ENCODE data around the gene STBD1.
"Not testable (repeated sequence)": the region's sequence is repeated elsewhere in the genome, so short reads cannot be mapped to it uniquely, and the experiment has no call there.

STBD1 gene

DNA sequence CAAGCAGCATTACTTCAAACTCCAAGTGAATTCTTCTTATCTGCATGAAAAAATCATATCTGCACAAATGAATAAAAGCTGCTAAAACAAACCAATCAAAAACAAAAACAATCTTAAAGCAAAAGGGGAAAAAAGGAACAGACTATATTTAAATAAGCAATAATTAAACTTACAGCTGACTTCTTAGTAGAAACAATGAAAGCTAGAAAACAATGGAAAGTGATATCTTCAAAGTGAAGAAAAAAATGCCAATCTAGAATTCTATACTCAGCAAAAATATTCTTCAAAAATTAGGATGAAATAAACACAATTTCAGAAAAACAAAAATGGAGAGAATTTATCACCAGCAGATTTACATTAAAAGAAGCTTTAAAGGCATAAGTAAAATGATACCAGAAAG lies 20.0 kb downstream of the STBD1 start:
- DNase-seq, result no peak

DNA sequence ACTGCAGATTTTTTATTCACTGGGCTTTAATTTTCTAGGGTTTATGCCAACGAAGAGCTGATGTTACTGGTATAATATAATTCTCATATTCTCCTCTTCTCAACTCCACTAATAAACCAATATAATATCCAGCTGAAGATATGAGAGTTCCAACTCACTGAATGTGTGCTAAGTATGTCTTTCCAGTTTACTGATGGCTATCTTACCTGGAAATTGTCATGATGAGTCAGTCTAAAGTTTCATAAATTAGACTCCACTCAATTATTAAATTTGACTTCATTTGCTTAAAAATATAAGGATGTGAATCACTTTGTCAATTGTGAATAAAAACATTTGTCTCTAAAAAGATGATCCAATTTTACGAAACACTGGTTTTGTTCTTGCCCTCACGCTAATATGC lies 28.4 kb downstream of the STBD1 start:
- no peak for DNase-seq

DNA sequence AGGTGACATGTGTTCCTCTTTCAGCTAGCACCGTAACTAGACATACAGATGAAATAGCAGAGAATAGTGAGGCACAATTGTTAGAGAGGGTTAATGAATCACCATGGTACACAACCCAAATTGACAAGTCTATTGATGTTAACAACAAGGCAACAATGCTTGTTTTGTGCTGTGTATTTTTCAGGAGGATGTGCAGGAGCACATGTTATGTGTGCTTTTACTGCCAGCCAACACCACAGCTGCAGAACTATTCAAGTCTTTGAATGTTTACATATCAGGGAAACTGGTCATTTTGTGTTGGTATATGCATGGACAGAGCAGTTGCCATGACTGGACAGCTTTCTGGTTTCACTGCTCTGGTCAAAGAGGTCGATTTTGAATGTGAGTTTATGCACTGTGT lies 32.8 kb downstream of the STBD1 start:
- DNase-seq, result no peak

DNA sequence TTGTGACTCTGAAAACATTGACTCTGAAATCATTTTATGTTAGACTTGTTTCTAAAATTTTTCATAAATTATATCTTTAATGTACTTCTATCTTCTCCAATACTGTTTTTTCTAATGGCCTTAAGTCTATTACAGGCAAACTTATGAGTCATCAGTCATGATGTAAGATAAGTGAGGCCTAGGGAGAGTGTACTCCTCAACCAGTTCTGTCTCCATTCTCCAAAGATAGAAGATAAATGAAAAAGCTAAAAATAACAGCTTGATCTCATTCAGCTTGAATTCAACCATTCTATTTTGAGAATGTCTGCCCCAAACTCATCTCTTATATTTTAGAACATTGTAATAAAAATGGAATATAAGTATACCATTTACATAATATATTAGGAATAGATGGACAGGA lies 34.5 kb downstream of the STBD1 start:
- DNase-seq, result no peak

DNA sequence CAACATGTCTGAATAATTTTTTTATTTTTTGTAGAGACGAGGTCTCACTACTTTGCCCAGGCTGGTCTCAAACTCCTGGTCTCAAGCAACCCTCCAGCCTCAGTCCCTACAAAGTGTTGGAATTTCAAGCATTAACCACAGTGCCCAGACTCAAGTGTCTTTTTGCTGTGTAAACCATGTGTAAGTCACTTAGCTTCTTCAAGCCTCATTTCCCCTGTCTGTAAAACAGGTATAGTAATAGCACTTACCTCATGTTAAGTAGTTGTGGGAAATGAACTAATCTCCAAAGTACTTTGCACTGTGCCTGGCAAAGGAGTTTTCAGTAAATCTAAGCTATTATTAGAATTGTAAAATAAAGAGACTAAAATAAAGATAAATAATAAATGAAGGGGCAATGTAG lies 35.7 kb downstream of the STBD1 start:
- no peak for DNase-seq

DNA sequence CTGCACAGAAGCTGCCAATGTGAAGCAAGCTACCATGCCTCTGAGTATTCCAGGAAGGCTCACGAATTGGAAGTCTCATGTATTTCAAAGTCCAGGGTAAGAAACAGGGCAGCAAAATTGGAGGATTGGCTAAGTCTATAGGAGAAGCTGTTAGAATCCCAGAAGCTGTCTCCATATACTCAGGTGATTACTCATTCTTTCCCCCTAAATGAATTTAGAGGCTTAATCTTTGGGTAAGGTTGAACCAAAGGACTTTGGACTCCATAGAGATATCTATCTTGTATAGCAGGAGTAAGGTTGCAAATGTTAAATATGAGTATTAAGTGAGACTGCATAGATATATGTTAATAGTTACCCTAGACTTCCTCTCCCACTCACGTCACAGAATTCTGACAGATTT lies 36.3 kb downstream of the STBD1 start:
- no peak for DNase-seq

DNA sequence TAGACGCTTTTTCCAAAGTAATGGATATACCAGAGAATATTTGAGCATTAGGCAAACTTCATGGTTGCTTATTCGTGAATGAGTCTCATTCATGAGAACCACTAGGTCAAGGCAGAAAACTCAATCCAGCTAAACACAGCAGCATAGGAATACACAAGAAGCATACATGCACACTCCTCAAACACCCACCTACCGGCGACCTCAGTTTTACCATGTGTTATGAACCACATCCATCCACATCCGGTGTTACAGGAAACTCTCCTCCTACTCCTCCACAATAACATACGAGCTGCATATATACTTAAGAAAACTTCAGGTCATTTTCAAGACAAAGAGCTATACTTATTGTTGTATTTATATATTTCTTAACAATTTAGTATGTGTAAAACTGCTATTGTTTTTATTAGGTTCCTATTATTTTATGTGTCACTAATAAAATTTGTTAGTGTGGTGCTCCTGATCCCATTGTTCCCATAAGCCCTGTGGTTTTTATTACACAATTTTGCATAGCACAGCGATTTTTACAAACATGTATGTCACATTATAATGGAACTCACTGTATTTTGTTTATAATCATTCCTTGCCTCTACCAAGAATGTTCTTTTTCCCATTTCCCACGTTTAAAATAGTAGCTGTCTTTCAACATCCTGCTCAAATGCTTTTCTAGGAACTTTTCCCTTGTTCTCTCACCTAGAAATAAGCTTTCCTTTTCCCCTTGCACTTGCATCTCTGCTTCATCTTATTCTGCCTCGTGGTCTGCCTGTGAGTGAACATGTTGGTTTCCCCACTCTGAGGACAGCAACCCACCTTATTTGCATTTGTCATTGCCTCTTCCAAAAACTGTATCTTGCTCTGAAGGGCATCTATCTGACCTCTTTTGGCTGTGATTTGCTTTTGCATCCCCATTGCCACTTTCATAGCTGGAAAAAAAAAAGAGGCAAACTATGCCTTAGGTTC lies 48.3 kb downstream of the STBD1 start:
- no peak for DNase-seq

DNA sequence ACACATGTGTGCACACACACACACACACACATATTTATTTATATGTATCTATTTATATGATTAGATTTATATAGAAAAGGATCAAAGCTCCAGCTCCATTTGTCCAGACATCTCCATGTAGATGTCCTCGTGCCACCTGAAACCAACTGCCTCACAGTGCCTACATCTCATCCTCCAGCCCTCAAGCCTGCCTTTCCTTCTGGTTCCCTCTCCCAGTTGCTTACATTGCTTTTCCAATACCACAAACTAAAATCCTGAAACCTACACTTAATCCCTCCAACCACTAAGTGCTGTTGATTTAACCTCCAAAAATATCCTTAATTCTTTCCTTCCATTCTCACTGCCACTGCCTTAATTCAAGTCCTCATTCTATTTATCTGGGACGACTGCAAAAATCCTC lies 51.4 kb downstream of the STBD1 start:
- no peak for DNase-seq

DNA sequence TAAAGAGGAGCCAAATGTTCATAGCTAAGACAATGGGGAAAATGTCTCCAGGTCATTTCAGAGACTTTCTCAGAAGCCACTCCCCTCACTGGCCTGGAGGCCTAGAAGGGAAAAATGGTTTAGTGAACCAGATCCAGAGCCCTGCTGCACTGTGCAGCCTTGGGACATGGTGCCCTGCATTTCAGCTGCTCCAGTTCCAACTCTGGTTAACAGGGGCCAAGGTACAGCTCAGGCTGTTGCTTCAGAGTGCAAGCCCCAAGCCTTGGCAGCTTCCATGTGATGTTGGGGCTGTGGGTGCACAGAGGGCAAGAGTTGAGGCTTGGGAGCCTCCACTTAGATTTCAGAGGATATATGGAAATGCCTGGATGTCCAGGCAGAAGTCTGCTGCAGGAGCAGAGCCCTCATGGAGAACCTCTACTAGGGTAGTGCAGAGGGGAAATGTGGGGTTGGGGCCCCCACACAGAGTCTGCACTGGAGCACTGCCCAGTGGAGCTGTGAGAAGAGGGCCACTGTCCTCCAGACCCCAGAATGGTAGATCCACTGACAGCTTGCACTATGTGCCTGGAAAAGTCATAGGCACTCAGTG lies 53.4 kb downstream of the STBD1 start:
- not testable (repeated sequence) for DNase-seq

All from DMS153 (cell line).